ENCODE data around the gene PEX11A.
"Not testable (repeated sequence)": the region's sequence is repeated elsewhere in the genome, so short reads cannot be mapped to it uniquely, and the experiment has no call there.

Gene PEX11A

DNA sequence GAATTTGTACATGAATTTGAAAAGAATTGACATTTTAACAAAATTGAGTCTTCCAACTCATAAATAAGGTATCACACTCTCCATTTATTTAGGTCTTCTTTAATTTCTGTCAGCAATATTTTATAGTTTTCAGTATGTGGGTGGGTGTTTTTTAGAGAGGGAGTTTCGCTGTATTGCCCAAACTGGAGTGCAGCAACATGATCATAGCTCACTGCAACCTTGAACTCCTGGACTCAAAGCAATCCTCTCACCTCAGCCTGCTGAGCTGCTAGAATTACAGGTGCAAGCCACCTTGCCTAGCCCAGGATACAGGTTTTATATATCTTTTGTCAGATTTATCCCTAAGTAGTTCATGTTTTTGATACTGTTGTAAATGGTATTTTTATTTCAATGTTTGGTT, 4.6 kb upstream of the PEX11A start:
- no peak overlapping the region for H2AFZ ChIP-seq (ENCODE audit: low read length)
- no peaks in the 10 kb centered on the region for H3K36me3 ChIP-seq (replicated peaks; ENCODE audit: insufficient read depth, low read length)
- no peaks in the 10 kb centered on the region for H3K9me2 ChIP-seq (replicated peaks; ENCODE audit: insufficient read depth, low read length)
- peaks cover 4% of the 10 kb centered on the region for H3K4me1 ChIP-seq (ENCODE audit: low read length)
- H3K27me3 ChIP-seq (replicated peaks; ENCODE audit: insufficient read depth, low read length) = no peaks in the 10 kb centered on the region
- no peak overlapping the region for H3K4me3 ChIP-seq (ENCODE audit: low read length)
- H3K27ac ChIP-seq (ENCODE audit: low read length) = no peak overlapping the region
- no peak overlapping the region for H3K9ac ChIP-seq (ENCODE audit: low read length)
- DNase-seq = no peak
- H3K4me2 ChIP-seq (ENCODE audit: low read depth, low read length) = no peak overlapping the region
- no peaks in the 10 kb centered on the region for H3K79me2 ChIP-seq (ENCODE audit: low read length)
- TF ChIP-seq, protein P1, sequence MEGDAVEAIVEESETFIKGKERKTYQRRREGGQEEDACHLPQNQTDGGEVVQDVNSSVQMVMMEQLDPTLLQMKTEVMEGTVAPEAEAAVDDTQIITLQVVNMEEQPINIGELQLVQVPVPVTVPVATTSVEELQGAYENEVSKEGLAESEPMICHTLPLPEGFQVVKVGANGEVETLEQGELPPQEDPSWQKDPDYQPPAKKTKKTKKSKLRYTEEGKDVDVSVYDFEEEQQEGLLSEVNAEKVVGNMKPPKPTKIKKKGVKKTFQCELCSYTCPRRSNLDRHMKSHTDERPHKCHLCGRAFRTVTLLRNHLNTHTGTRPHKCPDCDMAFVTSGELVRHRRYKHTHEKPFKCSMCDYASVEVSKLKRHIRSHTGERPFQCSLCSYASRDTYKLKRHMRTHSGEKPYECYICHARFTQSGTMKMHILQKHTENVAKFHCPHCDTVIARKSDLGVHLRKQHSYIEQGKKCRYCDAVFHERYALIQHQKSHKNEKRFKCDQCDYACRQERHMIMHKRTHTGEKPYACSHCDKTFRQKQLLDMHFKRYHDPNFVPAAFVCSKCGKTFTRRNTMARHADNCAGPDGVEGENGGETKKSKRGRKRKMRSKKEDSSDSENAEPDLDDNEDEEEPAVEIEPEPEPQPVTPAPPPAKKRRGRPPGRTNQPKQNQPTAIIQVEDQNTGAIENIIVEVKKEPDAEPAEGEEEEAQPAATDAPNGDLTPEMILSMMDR (IDR thresholded peaks at IDR 0.05; ENCODE audit: low read length) = no peak
- no peak for TF ChIP-seq EZH2phosphoT487 (IDR thresholded peaks at IDR 0.05; ENCODE audit: low read length)
- no peak for TF ChIP-seq EZH2 (optimal IDR thresholded peaks at IDR 0.05; ENCODE audit: low read depth, low read length)
- H3F3A ChIP-seq (ENCODE audit: insufficient read depth, low read length) = no peaks in the 10 kb centered on the region
- no peaks in the 10 kb centered on the region for H4K20me1 ChIP-seq (ENCODE audit: insufficient read depth, low read length)
- no peaks in the 10 kb centered on the region for H3K9me3 ChIP-seq (replicated peaks; ENCODE audit: insufficient read depth, low read length)

DNA sequence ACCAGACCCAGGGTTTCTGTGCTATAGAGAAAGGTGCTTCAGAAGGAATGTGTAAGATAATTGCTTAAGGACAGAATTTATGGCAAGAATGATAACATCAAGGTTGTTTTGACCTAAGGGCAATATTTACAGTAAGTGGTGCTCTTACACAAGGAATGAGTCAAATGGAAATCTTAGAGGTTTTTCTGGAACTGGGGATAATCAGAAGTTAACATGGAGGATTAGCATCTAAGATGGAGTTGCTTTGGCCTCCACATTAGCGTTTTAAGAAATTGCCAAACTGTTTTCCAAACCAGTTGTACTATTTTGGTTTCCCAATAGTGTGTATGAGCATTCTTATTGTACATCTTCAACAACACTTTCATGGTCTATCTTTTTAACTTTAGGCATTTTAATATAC, 3.1 kb upstream of the PEX11A start:
- TF ChIP-seq, protein P1 (IDR thresholded peaks at IDR 0.05; ENCODE audit: low read length) = no peak
- no peak for TF ChIP-seq EZH2 (optimal IDR thresholded peaks at IDR 0.05; ENCODE audit: low read depth, low read length)
- no peak for TF ChIP-seq EZH2phosphoT487 (IDR thresholded peaks at IDR 0.05; ENCODE audit: low read length)
- Histone ChIP-seq H3K9ac (ENCODE audit: low read length) (no peak overlapping the region), H3K9me2 (replicated peaks; ENCODE audit: insufficient read depth, low read length) (no peaks in the 10 kb centered on the region), H3F3A (ENCODE audit: insufficient read depth, low read length) (no peaks in the 10 kb centered on the region), H3K4me1 (ENCODE audit: low read length) (peaks cover 4% of the 10 kb centered on the region), H2AFZ (ENCODE audit: low read length) (no peak overlapping the region), H3K4me3 (ENCODE audit: low read length) (no peak overlapping the region), H3K9me3 (replicated peaks; ENCODE audit: insufficient read depth, low read length) (no peaks in the 10 kb centered on the region), H4K20me1 (ENCODE audit: insufficient read depth, low read length) (no peaks in the 10 kb centered on the region), H3K4me2 (ENCODE audit: low read depth, low read length) (no peak overlapping the region), H3K27me3 (replicated peaks; ENCODE audit: insufficient read depth, low read length) (no peaks in the 10 kb centered on the region), H3K36me3 (replicated peaks; ENCODE audit: insufficient read depth, low read length) (no peaks in the 10 kb centered on the region), H3K27ac (ENCODE audit: low read length) (no peak overlapping the region), H3K79me2 (ENCODE audit: low read length) (no peaks in the 10 kb centered on the region)
- no peak for DNase-seq

DNA sequence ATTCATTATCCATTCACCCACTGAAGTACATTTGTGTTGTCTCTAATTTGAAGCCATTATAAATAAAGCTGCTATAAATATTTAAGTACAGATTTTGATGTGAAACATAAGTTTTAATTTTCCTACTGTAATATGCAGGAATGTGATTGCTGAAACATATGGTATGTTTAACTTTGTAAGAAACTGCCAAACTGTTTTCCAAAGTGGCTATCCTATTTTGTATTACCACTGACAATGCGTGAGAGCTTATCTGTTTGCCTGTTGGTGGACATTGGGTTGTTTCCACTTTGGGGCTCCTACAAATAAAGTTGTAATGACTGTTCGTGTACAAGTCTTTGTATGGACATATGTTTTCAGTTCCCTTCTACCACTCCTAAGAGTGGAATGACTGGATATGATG, 2.5 kb upstream of the PEX11A start:
- H3K4me1 ChIP-seq (ENCODE audit: low read length) = peaks cover 4% of the 10 kb centered on the region
- H3K4me3 ChIP-seq (ENCODE audit: low read length) = no peak overlapping the region
- TF ChIP-seq EZH2phosphoT487 (IDR thresholded peaks at IDR 0.05; ENCODE audit: low read length) (no peak), EZH2 (optimal IDR thresholded peaks at IDR 0.05; ENCODE audit: low read depth, low read length) (no peak)
- TF ChIP-seq, protein P1 (IDR thresholded peaks at IDR 0.05; ENCODE audit: low read length) = no peak
- no peaks in the 10 kb centered on the region for H3K79me2 ChIP-seq (ENCODE audit: low read length)
- no peaks in the 10 kb centered on the region for H3K9me3 ChIP-seq (replicated peaks; ENCODE audit: insufficient read depth, low read length)
- H2AFZ ChIP-seq (ENCODE audit: low read length) = no peak overlapping the region
- H3F3A ChIP-seq (ENCODE audit: insufficient read depth, low read length) = no peaks in the 10 kb centered on the region
- H3K36me3 ChIP-seq (replicated peaks; ENCODE audit: insufficient read depth, low read length) = no peaks in the 10 kb centered on the region
- H3K27me3 ChIP-seq (replicated peaks; ENCODE audit: insufficient read depth, low read length) = no peaks in the 10 kb centered on the region
- no peak overlapping the region for H3K27ac ChIP-seq (ENCODE audit: low read length)
- DNase-seq = no peak
- H4K20me1 ChIP-seq (ENCODE audit: insufficient read depth, low read length) = no peaks in the 10 kb centered on the region
- H3K4me2 ChIP-seq (ENCODE audit: low read depth, low read length) = no peak overlapping the region
- no peak overlapping the region for H3K9ac ChIP-seq (ENCODE audit: low read length)
- no peaks in the 10 kb centered on the region for H3K9me2 ChIP-seq (replicated peaks; ENCODE audit: insufficient read depth, low read length)

DNA sequence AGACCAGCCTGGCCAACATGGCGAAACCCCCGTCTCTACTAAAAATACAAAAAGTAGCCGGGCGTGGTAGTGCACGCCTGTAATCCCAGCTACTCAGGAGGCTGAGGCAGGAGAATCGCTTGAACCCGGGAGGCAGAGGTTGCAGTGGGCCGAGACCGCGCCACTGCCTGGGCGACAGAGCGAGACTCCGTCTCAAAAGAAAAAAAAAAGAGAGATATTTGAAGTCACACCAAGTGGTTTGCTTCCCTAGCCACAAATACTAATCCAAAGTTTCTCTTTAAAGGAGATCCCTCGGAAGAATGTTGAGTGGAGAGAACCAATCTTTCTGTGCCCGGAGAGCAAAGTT, 651 bp downstream of the PEX11A start:
- not testable (repeated sequence) for DNase-seq; H3K36me3 ChIP-seq (replicated peaks; ENCODE audit: insufficient read depth, low read length); H3K9me2 ChIP-seq (replicated peaks; ENCODE audit: insufficient read depth, low read length); H3K9me3 ChIP-seq (replicated peaks; ENCODE audit: insufficient read depth, low read length); H3K4me1 ChIP-seq (ENCODE audit: low read length); H3K79me2 ChIP-seq (ENCODE audit: low read length); H4K20me1 ChIP-seq (ENCODE audit: insufficient read depth, low read length); H3K27ac ChIP-seq (ENCODE audit: low read length); H3F3A ChIP-seq (ENCODE audit: insufficient read depth, low read length); H3K27me3 ChIP-seq (replicated peaks; ENCODE audit: insufficient read depth, low read length)
- Histone ChIP-seq H2AFZ (ENCODE audit: low read length) (peak overlapping the region; percentile 100), H3K9ac (ENCODE audit: low read length) (peak overlapping the region; percentile 56; the same call in 1 of the 2 replicates), H3K4me2 (ENCODE audit: low read depth, low read length) (peak overlapping the region; percentile 99), H3K4me3 (ENCODE audit: low read length) (peak overlapping the region; percentile 99)

All from MM.1S (cell line).